Astrocyte (in vitro differentiated cells and primary cell): Measurements from ENCODE around the gene TRMT1.

ENCODE experiments used
- CTCF ChIP-seq: IDR thresholded peaks from 2 replicates; pipeline ENCODE4 v1.5.1; 2011; ENCODE audit warnings: low read depth, mild to moderate bottlenecking, inconsistent platforms, low read length, moderate library complexity; ENCODE audit not compliant: insufficient read depth
- EZH2 ChIP-seq: IDR thresholded peaks from 2 replicates; pipeline ENCODE4 v1.6.1; 2012; ENCODE audit warnings: mild to moderate bottlenecking, low read length, inconsistent platforms; ENCODE audit not compliant: insufficient read depth

- TF ChIP-seq CTCF (no peak), EZH2 (no peak)
Measured at GRCh38 chr19:13086341-13086740, 30.2 kb downstream of the TRMT1 start.
